Ascending aorta (tissue), 2 donors: ENCODE measurements around the gene POU3F2. TPM values are rescaled to one million over a fixed set of nuclear protein-coding genes. Genes with fewer than 3 reads are reported as not detected.

Experiments used
- DNase-seq, 2 donors: peaks; one replicate each; pipeline ENCODE4 v3.0.0-alpha.2; 2019; ENCODE audit warnings: low spot score in 2 of 2
- H3K27ac ChIP-seq, 2 donors: fragments of 200-600 bp; sonication (generic); one replicate each; pipeline ENCODE4 v1.5.1; 2016 to 2017; ENCODE audit warnings: mild to moderate bottlenecking in 1 of 2
- H3K27me3 ChIP-seq: fragments of 200-600 bp; sonication (generic); one replicate; pipeline ENCODE4 v1.5.1; 2017
- H3K36me3 ChIP-seq, 2 donors: fragments of 200-600 bp; sonication (generic); one replicate each; pipeline ENCODE4 v1.5.1; 2016
- H3K4me1 ChIP-seq, 2 donors: fragments of 200-600 bp; sonication (generic); one replicate each; pipeline ENCODE4 v1.5.1; 2016 to 2017; ENCODE audit warnings: mild to moderate bottlenecking in 1 of 2
- H3K4me3 ChIP-seq, 2 donors: fragments of 200-600 bp; sonication (generic); one replicate each; pipeline ENCODE4 v1.5.1; 2016 to 2017; ENCODE audit warnings: mild to moderate bottlenecking in 1 of 2
- H3K9me3 ChIP-seq, 2 donors: fragments of 200-600 bp; sonication (generic); one replicate each; pipeline ENCODE4 v1.5.1; 2016
- intact Hi-C: fragments of 100-400 bp; cut with DNase I; formaldehyde crosslinking; loops from one replicate; pipeline ENCODE4 v1.15.1; 2023
- total RNA-seq: library from RNA; depleted of rRNA; stranded (reverse); fragments of >200 nt; gene quantifications from one replicate; pipeline ENCODE4 v1.1.0, GENCODE V29; 2016
- TF ChIP-seq, protein P1 (sequence below), 3 experiments: fragments of 200-600 bp in 2 of 3; fragments of 450-650 bp in 1 of 3; sonication (generic) in 2 of 3; IDR thresholded peaks; one replicate each; pipeline ENCODE4 v1.5.1; 2016 to 2019; ENCODE audit warnings: antibody characterized with exemption in 3 of 3, mild to moderate bottlenecking in 1 of 3, moderate library complexity in 1 of 3

Gene POU3F2
- total RNA-seq: not detected

DNA sequence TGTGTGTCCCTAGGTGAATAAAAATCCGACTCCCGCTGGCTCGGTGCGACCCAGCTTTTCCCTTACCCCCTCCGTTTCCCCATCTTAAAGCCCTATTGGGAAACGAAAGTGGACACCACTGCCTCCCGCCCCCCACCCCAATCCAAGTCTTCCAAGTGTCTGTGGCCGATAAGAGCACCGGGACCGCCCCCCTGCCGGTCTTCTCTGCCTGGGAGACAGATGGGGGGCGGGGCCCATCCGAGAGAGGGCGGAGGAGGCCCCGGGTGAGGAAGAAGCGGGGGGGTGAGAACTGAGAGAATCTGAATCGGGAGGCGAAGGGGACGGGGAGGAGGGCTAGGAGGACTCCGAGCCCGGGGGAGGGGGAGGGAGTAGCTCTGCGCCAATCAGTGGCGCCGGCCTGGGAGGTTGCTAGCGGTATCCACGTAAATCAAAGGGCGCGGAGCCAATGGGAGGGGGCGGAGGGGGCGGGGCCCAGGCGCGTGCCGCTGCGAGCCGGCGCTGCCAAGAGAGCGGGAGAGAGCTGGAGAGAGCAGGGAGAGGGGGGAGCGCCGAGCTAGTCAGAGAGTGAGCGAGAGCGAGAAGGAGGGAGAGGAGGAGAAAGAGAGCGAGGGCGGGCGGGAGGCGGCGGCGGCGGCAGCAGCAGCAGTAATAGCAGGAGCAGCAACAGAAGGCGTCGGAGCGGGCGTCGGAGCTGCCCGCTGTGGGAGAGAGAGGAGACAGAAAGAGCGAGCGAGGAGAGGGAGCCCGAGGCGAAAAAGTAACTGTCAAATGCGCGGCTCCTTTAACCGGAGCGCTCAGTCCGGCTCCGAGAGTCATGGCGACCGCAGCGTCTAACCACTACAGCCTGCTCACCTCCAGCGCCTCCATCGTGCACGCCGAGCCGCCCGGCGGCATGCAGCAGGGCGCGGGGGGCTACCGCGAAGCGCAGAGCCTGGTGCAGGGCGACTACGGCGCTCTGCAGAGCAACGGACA, at the start of gene POU3F2:
Gene POU3F2, plus strand, starts transcription at position 515 of the 972 bp plus-strand sequence. Its CDS starts 300 bp downstream, at position 815.
- intact Hi-C loops: loop anchor here (5.0 kb wide), 1 partner anchor 1628 kb away; the partner anchor contains the start of gene SIM1
- H3K36me3 ChIP-seq: no peaks in the 10 kb centered on the region
- peaks cover 51% of the 10 kb centered on the region for H3K27me3 ChIP-seq
- H3K9me3 ChIP-seq: no peaks in the 10 kb centered on the region
- DNase-seq: peak in 1 of 2 donors; percentile 87
- H3K4me3 ChIP-seq: peak within 1 kb of the TSS; percentile 65 to 73
- H3K27ac ChIP-seq: peak within 1 kb of the TSS in 1 of 2 donors; percentile 38
- H3K4me1 ChIP-seq: peaks cover 5 to 30% of the 10 kb centered on the region in 2 donors
- TF ChIP-seq, protein P1, sequence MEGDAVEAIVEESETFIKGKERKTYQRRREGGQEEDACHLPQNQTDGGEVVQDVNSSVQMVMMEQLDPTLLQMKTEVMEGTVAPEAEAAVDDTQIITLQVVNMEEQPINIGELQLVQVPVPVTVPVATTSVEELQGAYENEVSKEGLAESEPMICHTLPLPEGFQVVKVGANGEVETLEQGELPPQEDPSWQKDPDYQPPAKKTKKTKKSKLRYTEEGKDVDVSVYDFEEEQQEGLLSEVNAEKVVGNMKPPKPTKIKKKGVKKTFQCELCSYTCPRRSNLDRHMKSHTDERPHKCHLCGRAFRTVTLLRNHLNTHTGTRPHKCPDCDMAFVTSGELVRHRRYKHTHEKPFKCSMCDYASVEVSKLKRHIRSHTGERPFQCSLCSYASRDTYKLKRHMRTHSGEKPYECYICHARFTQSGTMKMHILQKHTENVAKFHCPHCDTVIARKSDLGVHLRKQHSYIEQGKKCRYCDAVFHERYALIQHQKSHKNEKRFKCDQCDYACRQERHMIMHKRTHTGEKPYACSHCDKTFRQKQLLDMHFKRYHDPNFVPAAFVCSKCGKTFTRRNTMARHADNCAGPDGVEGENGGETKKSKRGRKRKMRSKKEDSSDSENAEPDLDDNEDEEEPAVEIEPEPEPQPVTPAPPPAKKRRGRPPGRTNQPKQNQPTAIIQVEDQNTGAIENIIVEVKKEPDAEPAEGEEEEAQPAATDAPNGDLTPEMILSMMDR (IDR thresholded peaks at IDR 0.05): no peak

- no peak overlapping the region for H3K4me3 ChIP-seq
- no peak for DNase-seq
- TF ChIP-seq, protein P1 (IDR thresholded peaks at IDR 0.05): no peak
- intact Hi-C loops: no loop called here
- H3K4me1 ChIP-seq: no peaks in the 10 kb centered on the region
- no peaks in the 10 kb centered on the region for H3K36me3 ChIP-seq
- H3K27ac ChIP-seq: no peak overlapping the region
- H3K9me3 ChIP-seq: no peaks in the 10 kb centered on the region
- H3K27me3 ChIP-seq: no peaks in the 10 kb centered on the region
These were observed 46.9 kb upstream of the POU3F2 start for GRCh38 chr6:98787435-98787834.

GRCh38 chr6:98787961-98788360, 46.4 kb upstream of the POU3F2 start:
- intact Hi-C loops: no loop called here
- no peaks in the 10 kb centered on the region for H3K36me3 ChIP-seq
- no peaks in the 10 kb centered on the region for H3K4me1 ChIP-seq
- TF ChIP-seq, protein P1 (IDR thresholded peaks at IDR 0.05): no peak
- H3K27me3 ChIP-seq: no peaks in the 10 kb centered on the region
- no peak overlapping the region for H3K27ac ChIP-seq
- DNase-seq: no peak
- H3K9me3 ChIP-seq: no peaks in the 10 kb centered on the region
- H3K4me3 ChIP-seq: no peak overlapping the region

GRCh38 chr6:98794307-98794842, 40.0 kb upstream of the POU3F2 start:
- intact Hi-C loops: no loop called here

DNA sequence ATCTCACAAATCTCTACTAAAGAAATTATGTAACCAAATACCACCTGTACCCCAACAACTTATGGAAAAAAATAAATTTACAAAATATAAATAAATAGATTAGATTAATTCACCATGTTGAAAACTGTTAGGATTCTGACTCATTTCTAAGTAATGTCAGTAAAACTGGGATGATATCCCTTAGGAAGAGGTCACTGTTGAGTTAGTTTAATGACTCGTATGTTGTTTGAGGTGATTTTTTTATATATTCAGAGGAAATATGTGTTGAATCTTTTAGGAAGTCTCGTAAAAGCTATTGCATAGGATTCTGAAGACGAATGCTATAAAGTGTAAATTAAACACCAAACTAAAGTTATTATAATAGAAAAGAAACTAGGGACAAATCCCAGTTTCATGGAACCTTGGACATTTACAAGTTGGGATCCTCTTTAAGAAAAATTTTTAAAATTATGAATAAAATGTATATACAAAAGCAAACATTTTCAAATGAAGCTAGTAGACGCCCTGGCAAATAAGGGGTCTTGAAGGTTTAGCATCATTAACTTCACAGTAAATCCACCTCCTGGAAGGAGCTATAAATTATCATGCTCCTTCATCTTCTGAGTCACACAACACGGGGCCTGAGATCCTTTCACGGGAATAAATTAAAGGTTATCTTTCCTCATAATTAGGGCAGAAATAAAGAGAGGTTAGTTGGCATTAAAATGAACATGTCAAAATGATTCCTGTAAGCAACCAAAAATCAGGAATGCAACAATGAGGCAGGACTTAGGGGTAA, 37.0 kb upstream of the POU3F2 start:
- intact Hi-C loops: no loop called here
- TF ChIP-seq, protein P1 (IDR thresholded peaks at IDR 0.05): no peak
- H3K27me3 ChIP-seq: no peaks in the 10 kb centered on the region
- no peak for DNase-seq
- H3K27ac ChIP-seq: no peak overlapping the region
- no peaks in the 10 kb centered on the region for H3K36me3 ChIP-seq
- no peaks in the 10 kb centered on the region for H3K9me3 ChIP-seq
- H3K4me1 ChIP-seq: no peaks in the 10 kb centered on the region
- H3K4me3 ChIP-seq: no peak overlapping the region

More at GRCh38 chr6:98794307-98794842, 40.0 kb upstream of the POU3F2 start:
- Histone ChIP-seq H3K4me3 (no peak overlapping the region), H3K9me3 (no peaks in the 10 kb centered on the region), H3K36me3 (no peaks in the 10 kb centered on the region), H3K27ac (no peak overlapping the region), H3K4me1 (no peaks in the 10 kb centered on the region), H3K27me3 (no peaks in the 10 kb centered on the region)
- TF ChIP-seq, protein P1 (IDR thresholded peaks at IDR 0.05): no peak
- DNase-seq: no peak
